AG04450 (cell line): ENCODE measurements around the gene TOM1. TPM values are rescaled to one million over a fixed set of nuclear protein-coding genes. Genes with fewer than 3 reads are reported as not detected.
A peak's percentile ranks its signal among the peaks of the same experiment; 100 is the strongest.

Experiments
- CTCF ChIA-PET: fragments of 300-600, 350-600 bp; formaldehyde crosslinking; extraction: SDS; loops from one replicate; lab custom pipeline; 2022; ENCODE audit warnings: antibody characterized with exemption, inconsistent platforms; lab: Charles Lee
- POLR2A ChIA-PET: fragments of 350-600 bp; formaldehyde crosslinking; extraction: SDS; loops from one replicate; lab custom pipeline; 2021; ENCODE audit warnings: antibody characterized with exemption, inconsistent platforms; lab: Yijun Ruan, JAX
- DNase-seq: peaks from one replicate; pipeline ENCODE4 v3.0.0-alpha.2; 2011; ENCODE audit warnings: low read depth, low spot score
- H3K27ac ChIP-seq: one replicate; pipeline ENCODE4 v1.5.1; 2012; ENCODE audit warnings: low read depth, low read length, control low read depth
- H3K27me3 ChIP-seq: one replicate; pipeline ENCODE4 v1.6.0; 2012; ENCODE audit warnings: low read length; ENCODE audit not compliant: control insufficient read depth, insufficient read depth
- H3K4me3 ChIP-seq: 2 replicates; pipeline ENCODE4 v1.5.1; 2011; ENCODE audit warnings: mild to moderate bottlenecking, low read depth, low read length, control low read depth
- H3K9me3 ChIP-seq: 2 replicates; pipeline ENCODE4 v1.5.1; 2012; ENCODE audit warnings: low read length; ENCODE audit not compliant: control insufficient read depth, insufficient read depth
- CTCF ChIP-seq: IDR thresholded peaks from 2 replicates; pipeline ENCODE4 v1.5.1; 2011; ENCODE audit warnings: low read depth, low read length, control low read depth, inconsistent platforms
- polyA plus RNA-seq: library from polyadenylated mRNA; depleted of rRNA; stranded (reverse); fragments of >200 nt; gene quantifications from 2 replicates; pipeline ENCODE4 v1.2.3, GENCODE V29; 2011

Gene TOM1
- polyA plus RNA-seq, 1 experiment = 40.0 TPM

- Histone ChIP-seq H3K4me3 (no peak overlapping the region), H3K27me3 (no peaks in the 10 kb centered on the region), H3K9me3 (peaks cover 5% of the 10 kb centered on the region; the same call in 1 of the 2 replicates), H3K27ac (no peak overlapping the region)
- no peak for DNase-seq
- CTCF ChIA-PET = no interaction called here
- no peak for TF ChIP-seq CTCF
- POLR2A ChIA-PET = no interaction called here
Measured at GRCh38 chr22:35347462-35347861, 47.8 kb downstream of the TOM1 start.

DNA sequence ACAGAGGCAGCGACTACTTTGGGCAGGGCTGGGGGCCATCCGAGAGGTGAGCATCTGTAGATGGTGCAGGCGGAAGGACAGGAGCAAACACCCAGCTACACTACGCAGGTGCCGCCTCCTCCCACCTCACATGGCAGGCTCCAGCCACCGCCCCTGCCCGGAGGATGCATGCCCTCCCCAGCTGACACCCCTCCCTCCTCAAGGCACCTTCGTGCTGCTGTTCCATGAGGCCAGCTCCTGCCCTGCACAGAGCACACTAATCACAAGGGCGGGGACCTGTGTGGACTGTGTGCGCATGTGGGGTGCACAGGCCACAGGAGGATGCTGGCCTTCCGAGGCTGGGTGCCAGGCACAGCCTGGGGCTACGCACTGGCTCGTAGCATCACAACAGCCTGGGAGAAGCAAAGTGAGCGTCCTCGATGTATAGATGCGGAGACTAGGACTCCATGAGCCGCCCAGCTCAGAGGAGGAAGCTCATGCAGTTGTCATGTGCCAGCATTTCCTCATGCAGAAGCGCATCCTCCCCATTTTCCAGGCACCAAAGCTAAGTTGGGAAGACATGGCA is 48.4 kb downstream of the TOM1 start:
- no peak for TF ChIP-seq CTCF
- H3K27me3 ChIP-seq = no peaks in the 10 kb centered on the region
- H3K9me3 ChIP-seq = peaks cover 4% of the 10 kb centered on the region; the same call in 1 of the 2 replicates
- POLR2A ChIA-PET = no interaction called here
- H3K4me3 ChIP-seq = no peak overlapping the region
- CTCF ChIA-PET = no interaction called here
- H3K27ac ChIP-seq = no peak overlapping the region
- DNase-seq = no peak

DNA sequence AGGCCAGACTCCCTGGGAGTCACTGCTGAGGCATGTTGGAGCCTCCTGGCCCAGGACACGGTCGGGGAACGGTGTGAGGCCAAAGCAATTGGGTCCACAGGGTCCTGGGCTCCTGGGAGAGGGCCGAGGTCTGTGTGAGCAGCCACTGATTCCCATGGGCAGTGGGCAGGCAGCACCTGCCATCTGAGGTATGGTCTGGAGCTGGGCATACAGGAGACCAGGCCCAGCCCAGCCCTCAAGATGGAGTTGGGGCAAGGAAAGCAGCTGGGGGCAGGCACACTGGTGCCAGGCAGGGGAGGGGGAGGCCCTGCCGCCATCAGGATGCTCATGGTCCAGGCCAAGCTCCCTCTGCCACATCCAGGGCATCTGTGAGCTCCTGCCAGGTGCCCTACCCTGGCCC is 49.0 kb downstream of the TOM1 start:
- TF ChIP-seq CTCF = no peak
- no peak for DNase-seq
- POLR2A ChIA-PET = no interaction called here
- Histone ChIP-seq H3K4me3 (no peak overlapping the region), H3K27ac (no peak overlapping the region), H3K9me3 (no peaks in the 10 kb centered on the region; the same call in 1 of the 2 replicates), H3K27me3 (no peaks in the 10 kb centered on the region)
- CTCF ChIA-PET = no interaction called here

- ChIA-PET POLR2A (no interaction called here), CTCF (interaction anchor here (0.6 to 2.5 kb wide), 3 partner anchors 43 to 233 kb away, joined by 3 to 27 read pairs (median 3); no protein-coding TSS in a partner anchor)
- DNase-seq = no peak
- Histone ChIP-seq H3K4me3 (no peak overlapping the region), H3K9me3 (no peaks in the 10 kb centered on the region; the same call in 1 of the 2 replicates), H3K27me3 (no peaks in the 10 kb centered on the region), H3K27ac (no peak overlapping the region)
- TF ChIP-seq CTCF = no peak
Measured at GRCh38 chr22:35349368-35349703, 49.6 kb downstream of the TOM1 start.

DNA sequence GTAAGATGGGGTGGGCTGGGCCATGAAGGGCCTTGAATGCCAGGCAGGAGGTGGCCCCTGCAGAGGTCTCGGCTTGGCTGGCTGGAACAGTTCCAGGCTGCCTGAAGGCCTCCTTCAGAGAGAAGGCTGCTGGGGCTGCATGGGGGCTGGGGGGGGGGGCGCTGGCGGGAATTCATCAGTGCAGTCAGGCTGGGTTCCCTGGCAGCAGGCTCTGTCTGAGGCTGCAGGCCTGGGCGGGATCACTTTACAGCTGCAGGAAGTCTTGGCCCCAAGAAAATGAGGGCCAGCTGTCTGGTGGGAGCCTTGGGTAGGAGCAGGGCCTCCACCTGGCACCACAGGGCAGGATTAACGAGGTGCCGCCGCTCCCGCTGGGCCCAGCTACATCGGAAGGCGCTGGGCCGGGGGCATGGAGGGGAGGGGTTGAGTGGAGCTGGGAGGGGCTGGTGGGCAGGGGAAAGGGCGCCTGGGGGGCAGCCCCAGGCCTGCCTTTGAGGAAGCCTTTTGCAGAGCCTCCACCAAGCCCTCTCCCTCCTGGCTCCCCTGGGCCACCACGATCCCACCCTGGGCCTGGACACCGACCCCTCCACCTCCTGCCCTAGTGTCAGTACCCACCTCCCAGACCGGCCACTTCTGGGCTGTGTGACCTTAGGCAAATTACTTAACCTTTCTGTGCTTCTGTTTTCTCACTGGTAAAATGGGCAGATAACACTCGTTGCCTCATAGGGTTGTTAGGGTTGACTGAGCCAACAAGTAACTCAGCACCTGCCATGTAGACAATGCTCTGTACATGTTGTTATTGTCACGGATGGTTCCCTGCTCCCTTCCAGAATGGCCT is 50.2 kb downstream of the TOM1 start:
- no peak overlapping the region for H3K4me3 ChIP-seq
- H3K27me3 ChIP-seq = no peaks in the 10 kb centered on the region
- no peak for DNase-seq
- ChIA-PET CTCF (interaction anchor here (0.5 to 2.5 kb wide), 8 partner anchors 10 to 742 kb away, joined by 3 to 27 read pairs (median 4); no protein-coding TSS in a partner anchor), POLR2A (interaction anchor here (1.1 to 1.3 kb wide), 2 partner anchors 19 to 50 kb away, joined by 4 to 5 read pairs; partner anchors contain the start of gene TOM1)
- no peaks in the 10 kb centered on the region; the same call in 1 of the 2 replicates for H3K9me3 ChIP-seq
- peak overlapping the region; percentile 21 for H3K27ac ChIP-seq
- no peak for TF ChIP-seq CTCF
